Forelimb muscle (tissue), 1 donor: ENCODE results near the gene ENOSF1. TPM values are rescaled to one million over a fixed set of nuclear protein-coding genes. Genes with fewer than 3 reads are reported as not detected.
A peak's percentile ranks its signal among the peaks of the same experiment; 100 is the strongest.

Source experiments
- DNase-seq: peaks from one replicate; pipeline ENCODE4 v3.0.0-alpha.2; 2013; ENCODE audit warnings: low read depth
- polyA plus RNA-seq: library from polyadenylated mRNA; unstranded; fragments of 120-200 nt; gene quantifications from one replicate; pipeline ENCODE4 v1.2.1, GENCODE V29; 2013; ENCODE audit not compliant: insufficient read length

ENOSF1 gene
- polyA plus RNA-seq, 1 donor = 28.8 TPM

- DNase-seq = no peak
Observed at GRCh38 chr18:673769-674168, 38.7 kb downstream of the ENOSF1 start.

- DNase-seq = no peak
Observed at GRCh38 chr18:673317-673716, 39.1 kb downstream of the ENOSF1 start.

- DNase-seq = no peak
Observed at GRCh38 chr18:671405-671804, 41.0 kb downstream of the ENOSF1 start.

GRCh38 chr18:670522-670921, 41.9 kb downstream of the ENOSF1 start:
- no peak for DNase-seq

GRCh38 chr18:669077-669476, 43.4 kb downstream of the ENOSF1 start:
- DNase-seq = no peak

GRCh38 chr18:668260-668659, 44.2 kb downstream of the ENOSF1 start:
- DNase-seq = no peak

- no peak for DNase-seq
Observed at GRCh38 chr18:666628-667027, 45.8 kb downstream of the ENOSF1 start.

GRCh38 chr18:666177-666576, 46.3 kb downstream of the ENOSF1 start:
- DNase-seq = no peak

- no peak for DNase-seq
Observed at GRCh38 chr18:662197-662596, 50.2 kb downstream of the ENOSF1 start.

GRCh38 chr18:659597-659996, 52.8 kb downstream of the ENOSF1 start:
- DNase-seq = no peak

GRCh38 chr18:658947-659533, 53.4 kb downstream of the ENOSF1 start:
- DNase-seq = no peak

GRCh38 chr18:658001-658946, 54.2 kb downstream of the ENOSF1 start:
- DNase-seq = peak; percentile 74

GRCh38 chr18:657311-658000, 55.0 kb downstream of the ENOSF1 start, which contains the start of gene TYMS:
TSS of gene TYMS (plus strand) at chr18:657653. CDS start at chr18:657743, 90 bp downstream.
- no peak for DNase-seq

- no peak for DNase-seq
Observed at GRCh38 chr18:655445-655844, 57.0 kb downstream of the ENOSF1 start.

GRCh38 chr18:654601-655000, 57.8 kb downstream of the ENOSF1 start:
- no peak for DNase-seq

GRCh38 chr18:653512-653911, 58.9 kb downstream of the ENOSF1 start:
- no peak for DNase-seq

GRCh38 chr18:652131-652530, 60.3 kb downstream of the ENOSF1 start:
- DNase-seq = no peak

GRCh38 chr18:650428-650858, 62.0 kb downstream of the ENOSF1 start:
- DNase-seq = no peak

- no peak for DNase-seq
Observed at GRCh38 chr18:649341-649740, 63.1 kb downstream of the ENOSF1 start.

- no peak for DNase-seq
Observed at GRCh38 chr18:647304-647703, 65.1 kb downstream of the ENOSF1 start.

- DNase-seq = no peak
Observed at GRCh38 chr18:644395-645004, 67.9 kb downstream of the ENOSF1 start.

GRCh38 chr18:641224-641623, 71.2 kb downstream of the ENOSF1 start:
- DNase-seq = no peak
